Measurements from ENCODE around the gene TMEM52. TPM values are rescaled to one million over a fixed set of nuclear protein-coding genes. Genes with fewer than 3 reads are reported as not detected.
A peak's percentile ranks its signal among the peaks of the same experiment; 100 is the strongest.
"Not testable (repeated sequence)": the region's sequence is repeated elsewhere in the genome, so short reads cannot be mapped to it uniquely, and the experiment has no call there.

The TMEM52 gene
- total RNA-seq, 1 donor from 2014 or later: 1.2 TPM

GRCh38 chr1:1890506-1891348, 28.4 kb downstream of the TMEM52 start, which contains the start of gene GNB1:
TSS of gene GNB1 (minus strand) at chr1:1891087. CDS start at chr1:1825453, 65,634 bp downstream.
- H3K36me3 Mint-ChIP-seq (ENCODE audit: low read depth): peaks cover 23% of the 10 kb centered on the region
- peak within 1 kb of the TSS; percentile 78 for H3K4me3 Mint-ChIP-seq (ENCODE audit: low read depth)
- peaks cover 37% of the 10 kb centered on the region for H3K4me1 Mint-ChIP-seq (ENCODE audit: low read depth)
- DNase-seq (ENCODE audit: low spot score): peak; percentile 87
- intact Hi-C loops (cut with micrococcal nuclease): loop anchor here (5.0 kb wide), 1 partner anchor 108 kb away; no protein-coding TSS in a partner anchor
- no peaks in the 10 kb centered on the region for H3K27me3 Mint-ChIP-seq (ENCODE audit: low read depth)
- H3K9me3 Mint-ChIP-seq: no peaks in the 10 kb centered on the region
- peak within 1 kb of the TSS; percentile 84 for H3K27ac Mint-ChIP-seq

- H3K27me3 Mint-ChIP-seq (ENCODE audit: low read depth): no peaks in the 10 kb centered on the region
- H3K4me1 Mint-ChIP-seq (ENCODE audit: low read depth): peaks cover 35% of the 10 kb centered on the region
- H3K27ac Mint-ChIP-seq: peak overlapping the region; percentile 70
- no peaks in the 10 kb centered on the region for H3K9me3 Mint-ChIP-seq
- H3K36me3 Mint-ChIP-seq (ENCODE audit: low read depth): peaks cover 23% of the 10 kb centered on the region
- intact Hi-C loops (cut with micrococcal nuclease): loop anchor here (5.0 kb wide), 2 partner anchors 63 to 108 kb away; no protein-coding TSS in a partner anchor
- peak; percentile 47 for DNase-seq (ENCODE audit: low spot score)
- peak overlapping the region; percentile 77 for H3K4me3 Mint-ChIP-seq (ENCODE audit: low read depth)
Observed at GRCh38 chr1:1889847-1890505, 29.1 kb downstream of the TMEM52 start.

- Mint-ChIP-seq H3K36me3 (ENCODE audit: low read depth) (peaks cover 25% of the 10 kb centered on the region), H3K4me1 (ENCODE audit: low read depth) (peaks cover 31% of the 10 kb centered on the region), H3K9me3 (no peaks in the 10 kb centered on the region), H3K4me3 (ENCODE audit: low read depth) (peak overlapping the region; percentile 77), H3K27me3 (ENCODE audit: low read depth) (no peaks in the 10 kb centered on the region), H3K27ac (peak overlapping the region; percentile 70)
- intact Hi-C loops (cut with micrococcal nuclease): loop anchor here (5.0 kb wide), 1 partner anchor 62 kb away; no protein-coding TSS in a partner anchor
- DNase-seq (ENCODE audit: low spot score): no peak
Observed at GRCh38 chr1:1889090-1889750, 29.9 kb downstream of the TMEM52 start.

- H3K4me3 Mint-ChIP-seq (ENCODE audit: low read depth); H3K27me3 Mint-ChIP-seq (ENCODE audit: low read depth); H3K9me3 Mint-ChIP-seq; H3K27ac Mint-ChIP-seq; DNase-seq (ENCODE audit: low spot score); intact Hi-C loops (cut with micrococcal nuclease): not testable (repeated sequence)
- Mint-ChIP-seq H3K36me3 (ENCODE audit: low read depth) (peaks cover 50% of the 10 kb centered on the region), H3K4me1 (ENCODE audit: low read depth) (peaks cover 39% of the 10 kb centered on the region)
Observed at GRCh38 chr1:1883890-1884289, 35.2 kb downstream of the TMEM52 start.

- H3K4me3 Mint-ChIP-seq (ENCODE audit: low read depth): no peak overlapping the region
- H3K4me1 Mint-ChIP-seq (ENCODE audit: low read depth): peaks cover 40% of the 10 kb centered on the region
- DNase-seq (ENCODE audit: low spot score): no peak
- peak overlapping the region; percentile 33 for H3K27ac Mint-ChIP-seq
- intact Hi-C loops (cut with micrococcal nuclease): no loop called here
- no peaks in the 10 kb centered on the region for H3K9me3 Mint-ChIP-seq
- no peaks in the 10 kb centered on the region for H3K27me3 Mint-ChIP-seq (ENCODE audit: low read depth)
- H3K36me3 Mint-ChIP-seq (ENCODE audit: low read depth): peaks cover 52% of the 10 kb centered on the region
Observed at GRCh38 chr1:1883092-1883873, 35.8 kb downstream of the TMEM52 start.

- Mint-ChIP-seq H3K27ac (no peak overlapping the region), H3K9me3 (no peaks in the 10 kb centered on the region), H3K4me1 (ENCODE audit: low read depth) (peaks cover 37% of the 10 kb centered on the region), H3K27me3 (ENCODE audit: low read depth) (no peaks in the 10 kb centered on the region), H3K4me3 (ENCODE audit: low read depth) (no peak overlapping the region), H3K36me3 (ENCODE audit: low read depth) (peaks cover 50% of the 10 kb centered on the region)
- intact Hi-C loops (cut with micrococcal nuclease): no loop called here
- DNase-seq (ENCODE audit: low spot score): no peak
Observed at GRCh38 chr1:1881727-1882126, 37.4 kb downstream of the TMEM52 start.

GRCh38 chr1:1880617-1881312, 38.3 kb downstream of the TMEM52 start:
- H3K4me1 Mint-ChIP-seq (ENCODE audit: low read depth): peaks cover 43% of the 10 kb centered on the region
- no peaks in the 10 kb centered on the region for H3K9me3 Mint-ChIP-seq
- peaks cover 55% of the 10 kb centered on the region for H3K36me3 Mint-ChIP-seq (ENCODE audit: low read depth)
- no peaks in the 10 kb centered on the region for H3K27me3 Mint-ChIP-seq (ENCODE audit: low read depth)
- DNase-seq (ENCODE audit: low spot score): no peak
- H3K27ac Mint-ChIP-seq: no peak overlapping the region
- no peak overlapping the region for H3K4me3 Mint-ChIP-seq (ENCODE audit: low read depth)
- intact Hi-C loops (cut with micrococcal nuclease): no loop called here

- peaks cover 63% of the 10 kb centered on the region for H3K36me3 Mint-ChIP-seq (ENCODE audit: low read depth)
- intact Hi-C loops (cut with micrococcal nuclease): no loop called here
- peaks cover 47% of the 10 kb centered on the region for H3K4me1 Mint-ChIP-seq (ENCODE audit: low read depth)
- H3K27me3 Mint-ChIP-seq (ENCODE audit: low read depth): no peaks in the 10 kb centered on the region
- no peak for DNase-seq (ENCODE audit: low spot score)
- H3K9me3 Mint-ChIP-seq: no peaks in the 10 kb centered on the region
- no peak overlapping the region for H3K27ac Mint-ChIP-seq
- no peak overlapping the region for H3K4me3 Mint-ChIP-seq (ENCODE audit: low read depth)
Observed at GRCh38 chr1:1879942-1880341, 39.1 kb downstream of the TMEM52 start.

- H3K4me3 Mint-ChIP-seq (ENCODE audit: low read depth): no peak overlapping the region
- no peaks in the 10 kb centered on the region for H3K9me3 Mint-ChIP-seq
- no peak for DNase-seq (ENCODE audit: low spot score)
- H3K27me3 Mint-ChIP-seq (ENCODE audit: low read depth): no peaks in the 10 kb centered on the region
- H3K27ac Mint-ChIP-seq: peak overlapping the region; percentile 10
- H3K36me3 Mint-ChIP-seq (ENCODE audit: low read depth): peaks cover 59% of the 10 kb centered on the region
- peaks cover 45% of the 10 kb centered on the region for H3K4me1 Mint-ChIP-seq (ENCODE audit: low read depth)
- intact Hi-C loops (cut with micrococcal nuclease): no loop called here
Observed at GRCh38 chr1:1877865-1878436, 41.1 kb downstream of the TMEM52 start.

- Mint-ChIP-seq H3K27ac (peak overlapping the region; percentile 87), H3K4me1 (ENCODE audit: low read depth) (peaks cover 49% of the 10 kb centered on the region), H3K27me3 (ENCODE audit: low read depth) (no peaks in the 10 kb centered on the region), H3K4me3 (ENCODE audit: low read depth) (peak overlapping the region; percentile 61), H3K9me3 (no peaks in the 10 kb centered on the region), H3K36me3 (ENCODE audit: low read depth) (peaks cover 65% of the 10 kb centered on the region)
- intact Hi-C loops (cut with micrococcal nuclease): no loop called here
- DNase-seq (ENCODE audit: low spot score): no peak
Observed at GRCh38 chr1:1876335-1876930, 42.6 kb downstream of the TMEM52 start.

- no peaks in the 10 kb centered on the region for H3K9me3 Mint-ChIP-seq
- H3K4me1 Mint-ChIP-seq (ENCODE audit: low read depth): peaks cover 46% of the 10 kb centered on the region
- peaks cover 66% of the 10 kb centered on the region for H3K36me3 Mint-ChIP-seq (ENCODE audit: low read depth)
- H3K27ac Mint-ChIP-seq: peak overlapping the region; percentile 87
- no peaks in the 10 kb centered on the region for H3K27me3 Mint-ChIP-seq (ENCODE audit: low read depth)
- DNase-seq (ENCODE audit: low spot score): no peak
- intact Hi-C loops (cut with micrococcal nuclease): no loop called here
- peak overlapping the region; percentile 61 for H3K4me3 Mint-ChIP-seq (ENCODE audit: low read depth)
Observed at GRCh38 chr1:1875932-1876331, 43.1 kb downstream of the TMEM52 start.
